ENCODE data around the gene CACNA1D. TPM values are rescaled to one million over a fixed set of nuclear protein-coding genes. Genes with fewer than 3 reads are reported as not detected.

The CACNA1D gene
- total RNA-seq, 1 experiment from 2014 or later: 0.24 TPM

DNA sequence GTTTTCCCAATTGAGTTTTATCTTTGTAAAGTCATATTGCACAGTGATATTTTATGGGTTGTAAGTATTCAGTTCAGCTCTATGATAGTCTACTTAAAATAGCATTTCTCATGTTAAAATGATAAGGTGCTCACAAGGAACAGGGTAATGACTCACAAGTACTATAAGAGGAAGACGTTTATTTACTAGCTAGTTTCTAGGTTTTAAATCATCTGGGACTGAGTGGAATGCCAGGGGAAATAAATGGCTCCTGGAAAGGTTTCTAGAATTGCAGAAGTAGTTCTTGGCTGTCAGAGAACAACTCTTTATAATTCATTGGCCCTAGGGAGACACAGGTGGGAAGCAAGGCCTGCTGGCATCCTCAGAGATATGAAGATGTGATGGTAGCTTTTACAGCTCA lies 239.0 kb downstream of the CACNA1D start:
- in situ Hi-C loops (cut with HindIII; ENCODE audit: low pct_unique_long_range_greater_than_20kb, low sequenced_read_pairs): no loop called here
- DNase-seq (ENCODE audit: low read depth): no peak

DNA sequence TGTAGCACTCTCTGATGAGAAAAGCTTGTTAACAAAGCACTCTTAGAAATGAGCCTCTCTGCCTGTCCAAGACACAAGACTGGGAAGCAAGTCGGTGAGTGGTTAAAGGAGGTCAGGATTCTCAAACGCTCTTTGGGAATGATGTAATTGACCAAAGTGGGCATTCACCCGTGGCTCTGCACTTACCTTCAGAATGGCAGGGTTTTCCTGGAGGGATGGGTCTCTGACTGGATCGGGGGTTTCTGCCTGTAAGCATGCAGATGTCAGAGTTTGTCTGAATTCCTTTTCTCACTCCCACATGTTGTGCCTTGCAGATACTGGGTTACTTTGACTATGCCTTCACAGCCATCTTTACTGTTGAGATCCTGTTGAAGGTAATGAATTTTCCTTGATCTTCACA lies 245.6 kb downstream of the CACNA1D start:
- in situ Hi-C loops (cut with HindIII; ENCODE audit: low pct_unique_long_range_greater_than_20kb, low sequenced_read_pairs): no loop called here
- no peak for DNase-seq (ENCODE audit: low read depth)

DNA sequence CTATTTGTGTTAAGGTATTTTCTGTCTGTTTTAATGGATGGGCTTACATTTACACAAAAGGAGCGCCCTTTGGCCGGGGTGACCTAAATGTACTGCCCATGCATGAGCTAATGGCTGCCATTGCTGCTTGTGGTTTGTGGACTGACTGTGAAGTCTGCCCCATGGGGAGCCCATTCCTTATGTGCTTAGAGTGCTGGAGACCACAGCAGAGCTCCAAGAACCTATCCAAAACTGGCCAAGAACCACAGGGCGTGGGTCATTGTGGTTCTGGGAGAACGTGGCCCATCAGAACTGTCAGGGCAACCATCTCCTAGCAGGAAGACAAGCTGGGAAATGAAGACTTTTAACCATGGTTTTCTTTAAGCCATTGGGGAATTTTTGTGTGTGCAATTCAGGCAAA lies 246.5 kb downstream of the CACNA1D start:
- in situ Hi-C loops (cut with HindIII; ENCODE audit: low pct_unique_long_range_greater_than_20kb, low sequenced_read_pairs): no loop called here
- DNase-seq (ENCODE audit: low read depth): no peak

DNA sequence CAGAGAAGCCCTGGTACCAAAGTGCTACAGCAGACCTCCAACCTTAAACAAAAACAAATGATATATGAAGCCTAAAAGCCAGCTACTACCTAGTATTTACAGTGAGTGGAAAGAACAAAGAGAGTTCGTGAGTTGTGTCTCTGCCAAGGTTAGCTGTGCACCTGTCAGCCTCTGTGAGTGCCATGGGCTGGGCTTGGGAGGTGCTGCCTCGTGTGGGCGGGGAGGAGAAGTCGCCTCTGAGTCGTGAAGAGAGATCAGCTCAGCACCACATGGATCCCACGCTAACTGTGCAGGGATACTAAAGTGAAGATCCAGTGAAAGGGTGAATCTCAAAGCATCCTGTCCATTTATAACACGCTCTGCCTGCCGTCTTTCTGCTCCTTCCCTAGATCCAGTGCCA lies 249.9 kb downstream of the CACNA1D start:
- in situ Hi-C loops (cut with HindIII; ENCODE audit: low pct_unique_long_range_greater_than_20kb, low sequenced_read_pairs): no loop called here
- DNase-seq (ENCODE audit: low read depth): no peak

DNA sequence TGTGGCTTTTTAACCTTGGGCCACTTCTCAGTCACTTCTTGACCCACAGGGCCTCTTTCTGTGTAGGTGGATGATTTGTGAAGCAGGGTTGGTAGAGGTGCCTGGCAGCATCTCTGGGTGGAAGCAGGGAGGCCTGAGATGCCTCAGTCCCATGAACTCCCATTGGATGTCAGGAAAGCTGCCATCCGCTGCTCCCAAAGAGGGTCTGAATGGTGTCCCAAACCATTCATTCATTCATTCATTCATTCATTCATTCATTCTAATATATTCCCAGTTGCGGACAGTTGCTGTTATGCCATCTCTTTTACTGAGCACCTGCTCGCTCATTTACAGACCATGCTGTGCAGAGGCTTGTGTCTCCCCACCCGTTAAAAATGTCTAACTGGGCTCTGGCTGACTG lies 253.1 kb downstream of the CACNA1D start:
- in situ Hi-C loops (cut with HindIII; ENCODE audit: low pct_unique_long_range_greater_than_20kb, low sequenced_read_pairs): no loop called here
- no peak for DNase-seq (ENCODE audit: low read depth)

DNA sequence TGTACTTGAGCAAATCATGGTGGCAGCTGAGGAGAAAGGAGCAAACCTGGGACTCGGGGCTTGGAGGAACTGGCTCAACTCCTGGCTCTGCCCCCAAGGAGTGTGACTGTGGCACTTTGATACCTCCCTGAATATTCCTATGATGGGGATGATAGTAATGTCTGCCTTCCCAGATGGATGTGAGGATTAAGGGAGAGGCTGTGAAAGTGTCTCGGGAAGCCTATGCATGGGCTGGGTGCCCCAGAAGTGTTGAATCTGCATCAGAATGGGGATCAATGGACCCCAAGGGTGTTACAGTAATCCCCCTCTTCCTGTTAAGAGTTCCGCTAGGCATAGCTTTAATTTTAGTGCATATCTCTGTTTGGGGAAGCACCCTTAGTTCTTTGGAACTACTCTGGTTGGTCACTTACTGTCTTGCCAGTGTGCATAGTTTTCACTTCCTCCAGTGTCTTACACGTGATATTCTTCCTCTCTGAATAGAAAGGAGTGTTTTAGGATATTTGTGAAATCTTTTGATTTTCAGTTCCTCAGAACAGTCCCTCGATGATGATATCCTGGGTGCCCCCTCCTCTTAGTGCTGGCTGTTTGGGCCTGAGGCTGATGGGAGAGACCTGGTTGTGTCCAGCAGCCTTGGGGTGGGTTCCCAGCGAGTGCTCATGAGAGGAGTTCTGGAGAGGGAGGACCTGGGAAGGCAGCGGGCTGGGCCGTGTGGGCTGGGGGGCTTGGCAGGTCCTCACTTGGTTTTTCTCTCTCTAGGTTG lies 254.3 kb downstream of the CACNA1D start:
- in situ Hi-C loops (cut with HindIII; ENCODE audit: low pct_unique_long_range_greater_than_20kb, low sequenced_read_pairs): no loop called here
- no peak for DNase-seq (ENCODE audit: low read depth)

DNA sequence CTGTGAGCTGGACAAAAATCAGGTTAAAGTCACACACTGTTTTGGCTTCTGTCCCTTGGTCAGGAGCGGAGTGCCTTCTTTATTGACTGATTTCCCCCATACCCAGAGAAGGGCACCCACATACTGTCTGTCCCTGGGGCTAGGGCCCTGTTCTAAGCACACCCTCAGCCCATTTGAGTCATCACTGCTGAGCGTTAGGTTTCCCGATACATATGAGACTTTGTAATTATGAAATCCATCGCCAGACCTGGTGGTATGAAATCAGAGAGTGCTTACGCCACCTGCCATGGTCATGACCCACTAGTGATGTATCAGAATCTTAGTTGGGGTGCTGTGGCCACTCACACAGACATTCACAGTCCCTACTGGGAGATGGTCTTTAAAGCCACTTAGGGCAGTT lies 255.0 kb downstream of the CACNA1D start:
- no peak for DNase-seq (ENCODE audit: low read depth)
- in situ Hi-C loops (cut with HindIII; ENCODE audit: low pct_unique_long_range_greater_than_20kb, low sequenced_read_pairs): no loop called here

DNA sequence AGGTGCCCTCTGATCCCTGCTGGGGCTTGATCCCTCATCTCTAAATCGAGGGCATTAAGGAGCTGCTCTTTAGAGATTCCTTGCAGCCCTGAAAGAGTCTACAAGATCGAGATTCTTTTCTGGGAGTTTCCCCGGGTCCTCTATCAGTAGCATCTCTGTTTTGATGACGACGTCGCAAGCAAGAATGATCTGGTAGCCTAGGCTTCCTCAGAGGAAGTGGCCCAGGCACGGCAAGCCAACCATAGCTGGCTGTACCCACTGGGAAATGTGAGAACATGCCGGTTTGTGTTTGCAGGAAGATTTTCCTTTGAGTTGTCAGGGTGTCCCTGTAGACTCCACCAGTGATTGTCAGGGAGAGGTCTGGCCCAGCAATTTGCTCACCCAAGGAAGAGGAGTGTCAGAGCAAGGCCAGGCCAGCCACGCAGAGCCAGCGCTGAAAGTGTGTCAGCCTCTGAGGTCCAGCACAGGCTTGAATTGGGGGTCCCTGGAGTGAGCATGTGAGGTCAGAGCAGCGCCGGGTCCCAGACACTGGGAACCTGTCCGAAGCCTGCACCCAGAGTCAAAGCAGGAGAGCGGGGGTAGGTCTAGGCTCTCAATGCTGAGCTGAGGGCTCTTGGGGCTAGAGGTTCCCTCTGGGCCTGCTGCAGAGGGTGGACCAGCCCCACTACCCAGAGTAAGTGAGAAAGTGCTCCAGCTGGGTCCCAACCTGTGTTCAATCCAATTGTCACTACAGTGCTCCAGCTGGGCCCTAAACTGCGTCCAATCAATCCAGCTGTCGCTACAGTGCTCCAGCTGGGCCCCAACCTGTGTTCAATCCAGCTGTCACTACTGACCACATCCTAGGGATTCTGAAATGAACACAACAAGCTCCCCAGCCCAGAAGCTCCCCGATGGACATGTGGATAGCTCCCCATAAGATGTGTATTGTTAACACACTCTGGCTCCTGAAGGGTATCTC lies 256.1 kb downstream of the CACNA1D start:
- in situ Hi-C loops (cut with HindIII; ENCODE audit: low pct_unique_long_range_greater_than_20kb, low sequenced_read_pairs): no loop called here
- DNase-seq (ENCODE audit: low read depth): no peak

DNA sequence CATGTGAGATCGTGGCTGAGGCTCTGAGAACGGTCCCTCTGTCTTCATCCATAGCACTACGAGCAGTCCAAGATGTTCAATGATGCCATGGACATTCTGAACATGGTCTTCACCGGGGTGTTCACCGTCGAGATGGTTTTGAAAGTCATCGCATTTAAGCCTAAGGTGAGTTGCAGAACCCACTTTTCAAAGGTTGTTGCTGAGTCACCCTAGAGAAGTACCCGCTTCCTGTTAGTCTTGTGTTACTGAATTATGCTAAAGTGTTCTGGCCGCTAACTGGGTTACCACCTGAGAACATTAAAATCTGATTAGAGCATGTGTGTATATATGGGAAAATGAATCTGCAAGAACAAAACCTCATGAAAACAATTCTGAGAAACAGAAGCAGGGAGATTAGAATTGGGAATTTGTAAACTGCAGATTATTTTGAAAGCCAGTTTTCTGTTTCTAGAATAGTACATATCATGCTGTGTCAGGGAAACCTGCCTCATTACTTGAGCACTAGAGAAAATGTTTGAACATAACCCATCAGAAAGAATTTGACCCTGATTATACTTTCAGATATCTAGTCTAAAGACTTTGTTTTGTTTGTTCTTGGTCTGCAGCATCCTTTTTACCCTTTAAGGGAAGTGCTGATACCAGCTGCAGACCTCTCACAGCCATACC lies 259.2 kb downstream of the CACNA1D start:
- no peak for DNase-seq (ENCODE audit: low read depth)
- in situ Hi-C loops (cut with HindIII; ENCODE audit: low pct_unique_long_range_greater_than_20kb, low sequenced_read_pairs): no loop called here

DNA sequence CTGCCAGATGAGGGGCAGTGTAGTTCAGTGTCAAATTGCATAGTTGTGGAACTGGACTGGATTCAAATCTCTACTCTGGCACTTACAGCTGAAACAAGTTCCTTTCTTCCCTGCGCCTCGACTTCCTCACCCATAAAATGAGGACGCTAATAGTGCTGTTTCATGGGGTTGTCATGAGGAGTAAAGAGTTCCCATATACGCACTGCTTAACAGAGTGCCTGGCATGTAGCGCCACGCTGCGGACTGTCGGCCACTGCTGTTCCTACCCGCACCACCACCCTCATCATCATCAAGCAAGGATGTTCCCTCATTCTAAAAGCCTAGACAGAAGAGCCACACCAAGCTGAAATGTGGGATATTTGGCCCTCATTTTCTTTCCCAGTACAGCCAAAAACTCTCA lies 259.9 kb downstream of the CACNA1D start:
- in situ Hi-C loops (cut with HindIII; ENCODE audit: low pct_unique_long_range_greater_than_20kb, low sequenced_read_pairs): no loop called here

DNA sequence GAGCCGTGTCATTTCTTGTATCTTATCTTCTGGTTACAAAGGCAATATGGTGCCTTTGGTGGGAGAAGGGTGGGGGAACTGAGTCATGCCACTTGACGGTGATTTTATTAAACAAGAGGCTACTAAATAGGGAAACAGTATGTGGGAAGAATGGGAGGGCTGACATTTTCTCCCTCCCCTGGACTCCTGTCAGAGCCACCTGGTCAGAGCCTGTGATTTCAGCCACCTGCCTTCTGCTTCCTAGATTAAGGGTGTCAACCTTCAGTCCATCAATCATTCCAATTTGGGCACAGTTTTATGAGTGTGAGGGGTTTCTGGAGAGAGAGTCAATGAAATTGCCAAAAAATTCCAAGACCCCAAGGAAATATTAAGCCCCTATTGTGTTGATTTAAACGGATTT lies 264.4 kb downstream of the CACNA1D start:
- no peak for DNase-seq (ENCODE audit: low read depth)
- in situ Hi-C loops (cut with HindIII; ENCODE audit: low pct_unique_long_range_greater_than_20kb, low sequenced_read_pairs): no loop called here

More for the DNA sequence above, 259.9 kb downstream of the CACNA1D start:
- DNase-seq (ENCODE audit: low read depth): no peak

DNA sequence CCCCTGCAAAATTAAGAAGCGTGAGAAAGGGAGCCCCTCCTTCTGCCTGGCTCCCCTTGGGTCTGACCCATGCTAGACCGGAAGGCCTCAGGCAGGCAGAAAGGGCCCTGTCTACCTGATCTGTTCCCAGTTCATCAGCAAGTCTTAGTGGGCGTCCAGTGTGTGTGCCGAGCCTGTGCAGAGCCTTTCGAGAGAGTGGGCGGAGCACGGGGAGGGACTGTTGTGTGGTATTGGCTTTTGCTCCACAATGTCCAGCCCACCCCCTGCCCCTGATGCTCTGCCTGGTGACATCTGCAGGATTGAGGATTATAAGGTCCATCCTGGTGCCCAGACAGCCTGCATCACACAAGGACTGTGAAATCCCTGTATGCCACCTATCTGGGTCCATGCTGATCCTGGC lies 268.9 kb downstream of the CACNA1D start:
- DNase-seq (ENCODE audit: low read depth): no peak
- in situ Hi-C loops (cut with HindIII; ENCODE audit: low pct_unique_long_range_greater_than_20kb, low sequenced_read_pairs): no loop called here

DNA sequence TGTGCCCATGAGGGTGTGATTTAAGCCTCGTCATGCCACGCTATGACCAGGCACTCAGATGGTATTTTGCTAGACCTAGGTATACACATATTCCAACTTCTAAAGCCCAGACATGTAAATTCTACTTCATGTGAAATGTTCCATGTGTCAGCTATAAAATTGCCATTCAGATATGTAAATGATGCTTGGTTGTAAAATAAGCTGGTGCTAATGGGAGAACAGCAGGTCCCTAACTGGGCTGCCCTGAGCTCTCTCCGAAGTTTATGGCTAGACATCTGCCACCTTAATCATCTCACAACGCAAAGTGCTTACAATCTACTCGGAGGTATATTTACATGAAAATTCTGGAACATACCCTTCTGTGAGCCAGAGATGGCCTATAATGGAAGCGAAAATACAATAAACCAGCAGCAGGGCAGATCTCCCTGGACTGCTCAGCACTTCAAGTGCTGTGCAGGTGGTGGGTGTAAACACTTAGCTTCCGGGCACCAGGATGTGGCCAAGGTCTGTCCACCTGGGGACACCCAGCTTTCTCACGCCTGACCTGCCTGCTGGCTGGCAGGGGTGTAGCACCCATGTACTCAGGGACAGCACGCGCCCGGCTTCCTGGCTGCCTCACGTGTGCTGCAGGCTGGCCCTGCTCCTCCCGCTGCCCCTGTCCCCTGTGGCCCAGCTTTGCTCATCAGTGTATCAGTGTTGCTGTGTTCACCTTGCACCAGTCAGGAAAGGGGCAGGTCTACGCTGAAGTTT lies 269.8 kb downstream of the CACNA1D start:
- in situ Hi-C loops (cut with HindIII; ENCODE audit: low pct_unique_long_range_greater_than_20kb, low sequenced_read_pairs): no loop called here
- DNase-seq (ENCODE audit: low read depth): no peak

DNA sequence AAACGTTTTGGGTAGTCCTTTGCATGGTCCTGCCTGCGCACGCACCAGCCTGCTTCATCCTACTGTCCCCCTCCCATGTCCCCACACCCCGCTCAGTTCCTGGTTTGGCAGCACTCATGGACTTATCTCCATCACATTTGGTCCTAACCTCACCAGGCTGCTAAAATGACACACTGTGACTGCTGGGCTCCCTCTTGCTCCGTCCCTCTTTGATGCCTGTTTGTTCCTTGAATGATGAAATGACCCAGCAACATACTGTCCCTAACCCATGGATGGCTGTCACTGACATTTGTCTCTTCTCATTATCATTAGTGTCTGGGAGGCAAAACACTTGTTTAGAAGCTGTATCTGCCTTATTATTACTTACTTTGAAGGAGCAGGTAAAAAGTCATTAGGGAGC lies 271.3 kb downstream of the CACNA1D start:
- DNase-seq (ENCODE audit: low read depth): no peak
- in situ Hi-C loops (cut with HindIII; ENCODE audit: low pct_unique_long_range_greater_than_20kb, low sequenced_read_pairs): no loop called here

DNA sequence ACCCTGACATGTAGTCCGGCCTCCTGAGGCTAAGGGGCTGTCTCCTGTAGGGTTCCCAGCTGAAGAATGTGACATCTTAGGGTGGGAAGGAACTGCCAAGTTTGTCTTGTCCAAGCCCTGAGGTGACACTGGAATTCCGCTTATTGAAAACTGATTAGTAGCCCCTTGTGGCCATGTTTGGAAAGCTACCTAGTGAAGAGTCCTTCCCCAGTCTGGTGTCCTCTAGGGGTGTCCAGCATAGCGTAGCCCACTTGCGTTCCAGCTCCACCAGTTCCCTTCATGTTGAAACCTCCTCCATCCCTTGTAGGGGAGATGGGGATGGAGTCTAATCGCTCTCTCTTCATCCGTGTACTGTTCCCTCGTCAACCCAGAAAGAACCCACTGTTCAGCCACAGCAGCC lies 272.3 kb downstream of the CACNA1D start:
- no peak for DNase-seq (ENCODE audit: low read depth)
- in situ Hi-C loops (cut with HindIII; ENCODE audit: low pct_unique_long_range_greater_than_20kb, low sequenced_read_pairs): no loop called here

DNA sequence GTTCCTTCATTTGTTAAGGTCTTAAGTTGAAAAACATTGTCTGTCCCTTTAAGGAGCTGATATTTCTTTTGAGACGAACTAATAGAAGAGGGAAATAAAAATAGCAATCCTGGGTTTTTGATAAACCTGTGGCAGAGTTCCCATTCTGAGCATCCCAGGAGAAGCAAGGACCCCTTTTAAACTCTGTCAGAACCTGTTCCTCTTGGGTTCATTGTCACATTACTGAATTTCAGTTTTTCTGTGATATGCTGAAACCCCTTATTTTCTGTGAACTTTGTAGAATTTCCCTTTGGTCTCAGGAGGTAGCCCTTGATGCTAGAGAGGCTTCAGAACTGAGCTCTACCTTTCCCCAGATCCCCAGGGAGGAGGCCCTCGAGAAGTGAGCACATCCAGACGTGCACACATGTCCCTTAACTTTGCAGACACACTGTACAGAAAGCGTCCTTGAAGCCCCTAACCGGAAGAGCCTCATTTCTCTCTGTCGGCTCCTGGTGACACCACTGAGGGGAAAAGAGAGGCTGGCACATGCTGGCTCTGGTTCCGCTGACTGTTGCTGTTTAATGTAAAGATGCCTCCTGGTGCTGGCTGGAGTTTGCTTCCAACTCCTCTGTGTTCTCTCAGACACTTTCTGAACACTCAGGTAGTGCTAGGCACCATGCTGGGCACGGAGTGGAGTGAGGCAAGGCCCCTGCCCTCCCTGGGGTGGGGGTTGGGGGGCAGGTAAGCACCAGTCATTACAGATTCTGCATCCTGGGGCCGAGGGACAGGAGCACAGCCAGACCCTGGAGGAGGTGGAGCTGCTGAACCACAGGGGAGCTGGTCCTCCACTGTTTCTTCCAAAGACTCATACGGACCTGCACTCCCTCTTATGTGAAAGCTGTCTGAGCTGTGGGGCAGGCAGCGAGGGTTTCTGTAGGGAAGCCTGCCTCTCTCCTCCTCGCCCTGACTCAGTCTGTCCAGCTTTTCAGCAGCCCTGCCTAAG lies 274.4 kb downstream of the CACNA1D start:
- in situ Hi-C loops (cut with HindIII; ENCODE audit: low pct_unique_long_range_greater_than_20kb, low sequenced_read_pairs): no loop called here
- DNase-seq (ENCODE audit: low read depth): no peak

DNA sequence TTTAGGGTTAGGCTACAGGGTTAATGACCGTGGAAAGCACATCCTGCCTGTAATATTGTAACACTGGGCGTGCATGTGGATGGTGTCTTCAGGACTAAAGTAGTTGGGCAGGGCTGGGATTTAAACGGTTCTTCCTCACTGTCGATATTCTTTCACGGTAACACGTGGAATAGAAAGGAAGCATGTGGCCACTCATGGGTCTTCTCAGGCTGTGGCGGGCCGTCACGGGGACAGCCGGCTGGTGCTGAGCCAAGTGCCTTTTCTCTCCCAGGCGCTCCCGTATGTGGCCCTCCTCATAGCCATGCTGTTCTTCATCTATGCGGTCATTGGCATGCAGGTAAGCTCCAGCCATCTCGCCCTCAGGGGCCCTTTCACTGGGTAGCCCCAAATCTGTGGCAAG lies 278.2 kb downstream of the CACNA1D start:
- in situ Hi-C loops (cut with HindIII; ENCODE audit: low pct_unique_long_range_greater_than_20kb, low sequenced_read_pairs): no loop called here
- DNase-seq (ENCODE audit: low read depth): no peak

Data from Caki2 (cell line).